ENCODE measurements around the gene SDS. TPM values are rescaled to one million over a fixed set of nuclear protein-coding genes. Genes with fewer than 3 reads are reported as not detected.
A peak's percentile ranks its signal among the peaks of the same experiment; 100 is the strongest.

Gene SDS
- total and polyA plus RNA-seq, 4 donors: 0.65 to 433 (median 77.9) TPM

- Histone ChIP-seq H3K27me3 (ENCODE audit: control insufficient read depth in 4 of 4, insufficient read depth in 4 of 4, low read length in 3 of 4) (no peaks in the 10 kb centered on the region), H3K4me3 (ENCODE audit: low read depth in 1 of 3, low read length in 3 of 3) (no peak overlapping the region), H3K9me3 (ENCODE audit: control insufficient read depth in 4 of 4, low read length in 3 of 4) (no peaks in the 10 kb centered on the region), H3K36me3 (ENCODE audit: control insufficient read depth in 4 of 4, insufficient read depth in 3 of 4, low read depth in 1 of 4, low read length in 3 of 4) (peaks cover 0 to 8% (median 1%) of the 10 kb centered on the region in 4 donors), H3K4me1 (ENCODE audit: control insufficient read depth in 4 of 4, insufficient read depth in 4 of 4, low read length in 3 of 4) (no peaks in the 10 kb centered on the region), H3K27ac (ENCODE audit: low read depth in 1 of 2, low read length in 2 of 2) (no peak overlapping the region), H3K9ac (ENCODE audit: low read depth in 1 of 2, low read length in 2 of 2) (no peak overlapping the region)
- DNase-seq (ENCODE audit: low spot score): no peak
- TF ChIP-seq YY1 (IDR thresholded peaks at IDR 0.05) (no peak), ZBTB33 (IDR thresholded peaks at IDR 0.05) (no peak), FOXA2 (IDR thresholded peaks at IDR 0.05) (no peak)
- 65% methylated on average over 14 of the region's 14 CpGs for WGBS
These were observed 37.5 kb upstream of the SDS start for GRCh38 chr12:113440947-113441782.

GRCh38 chr12:113440336-113440735, 36.6 kb upstream of the SDS start:
- Histone ChIP-seq H3K4me1 (ENCODE audit: control insufficient read depth in 4 of 4, insufficient read depth in 4 of 4, low read length in 3 of 4) (no peaks in the 10 kb centered on the region), H3K9ac (ENCODE audit: low read depth in 1 of 2, low read length in 2 of 2) (no peak overlapping the region), H3K36me3 (ENCODE audit: control insufficient read depth in 4 of 4, insufficient read depth in 3 of 4, low read depth in 1 of 4, low read length in 3 of 4) (peaks cover 0 to 8% (median 1%) of the 10 kb centered on the region in 4 donors), H3K27ac (ENCODE audit: low read depth in 1 of 2, low read length in 2 of 2) (no peak overlapping the region), H3K27me3 (ENCODE audit: control insufficient read depth in 4 of 4, insufficient read depth in 4 of 4, low read length in 3 of 4) (no peaks in the 10 kb centered on the region), H3K9me3 (ENCODE audit: control insufficient read depth in 4 of 4, low read length in 3 of 4) (no peaks in the 10 kb centered on the region), H3K4me3 (ENCODE audit: low read depth in 1 of 3, low read length in 3 of 3) (no peak overlapping the region)
- no peak for TF ChIP-seq MAX (IDR thresholded peaks at IDR 0.05)
- TF ChIP-seq CTCF (IDR thresholded peaks at IDR 0.05; ENCODE audit: low read depth, low read length, missing input control): no peak
- TF ChIP-seq RXRA (IDR thresholded peaks at IDR 0.05): no peak
- no peak for TF ChIP-seq YY1 (IDR thresholded peaks at IDR 0.05)
- no peak for TF ChIP-seq JUND (IDR thresholded peaks at IDR 0.05)
- no peak for TF ChIP-seq RAD21 (IDR thresholded peaks at IDR 0.05)
- DNase-seq (ENCODE audit: low spot score): no peak
- 76% methylated on average over 7 of the region's 7 CpGs for WGBS

- WGBS: 31% methylated on average over 8 of the region's 8 CpGs
- peak; percentile 55 for DNase-seq (ENCODE audit: low spot score)
- TF ChIP-seq RAD21 (IDR thresholded peaks at IDR 0.05): peak; percentile 46 to 73
- no peak for TF ChIP-seq JUND (IDR thresholded peaks at IDR 0.05)
- peak; percentile 46 for TF ChIP-seq CTCF (IDR thresholded peaks at IDR 0.05; ENCODE audit: low read depth, low read length, missing input control)
- H3K27ac ChIP-seq (ENCODE audit: low read depth in 1 of 2, low read length in 2 of 2): no peak overlapping the region
- H3K9me3 ChIP-seq (ENCODE audit: control insufficient read depth in 4 of 4, low read length in 3 of 4): no peaks in the 10 kb centered on the region
- H3K4me1 ChIP-seq (ENCODE audit: control insufficient read depth in 4 of 4, insufficient read depth in 4 of 4, low read length in 3 of 4): no peaks in the 10 kb centered on the region
- H3K4me3 ChIP-seq (ENCODE audit: low read depth in 1 of 3, low read length in 3 of 3): no peak overlapping the region
- H3K9ac ChIP-seq (ENCODE audit: low read depth in 1 of 2, low read length in 2 of 2): no peak overlapping the region
- H3K27me3 ChIP-seq (ENCODE audit: control insufficient read depth in 4 of 4, insufficient read depth in 4 of 4, low read length in 3 of 4): no peaks in the 10 kb centered on the region
- peaks cover 0 to 8% (median 1%) of the 10 kb centered on the region in 4 donors for H3K36me3 ChIP-seq (ENCODE audit: control insufficient read depth in 4 of 4, insufficient read depth in 3 of 4, low read depth in 1 of 4, low read length in 3 of 4)
These were observed 35.9 kb upstream of the SDS start for GRCh38 chr12:113439606-113440030.
